ENCODE results near the gene CA12.

DNA sequence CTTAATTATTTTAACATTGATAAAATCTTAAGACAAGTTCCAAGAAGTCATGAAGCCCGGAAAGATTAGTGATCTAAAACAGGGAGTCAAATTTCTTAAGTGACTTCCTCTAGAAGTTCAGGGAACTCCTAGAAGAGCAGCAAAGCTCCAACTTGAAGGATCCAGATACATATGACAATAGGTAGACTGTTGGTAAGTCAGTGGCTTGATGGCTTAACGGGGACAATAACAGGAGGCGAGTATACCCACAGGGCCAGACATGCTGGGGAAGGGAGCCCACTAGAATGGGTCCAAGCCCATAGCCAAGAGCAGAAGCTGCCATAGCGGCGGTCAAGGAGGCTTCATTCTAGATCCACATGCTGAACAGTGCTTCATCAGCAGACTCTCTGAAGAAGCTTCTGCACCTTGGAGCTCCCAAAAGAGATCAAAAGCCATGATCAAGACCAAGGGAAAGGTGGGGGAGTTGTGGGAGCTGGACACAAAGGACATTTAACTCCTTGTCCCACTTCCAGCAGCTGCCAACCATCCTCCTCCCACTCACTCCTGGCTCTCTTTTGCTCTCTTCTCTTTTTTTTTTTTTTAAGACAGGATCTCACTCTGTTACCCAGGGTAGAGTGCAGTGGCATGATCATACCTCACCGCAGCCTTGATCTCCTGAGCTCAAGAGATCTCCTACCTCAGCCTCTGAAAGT is 10.2 kb upstream of the CA12 start:
- TF ChIP-seq RFX5 (IDR thresholded peaks at IDR 0.05; ENCODE audit: borderline replicate concordance, low read depth, low read length): no peak
- no peak for TF ChIP-seq GABPA (IDR thresholded peaks at IDR 0.05; ENCODE audit: borderline replicate concordance, insufficient read depth, low read length)
- TF ChIP-seq, protein P1, sequence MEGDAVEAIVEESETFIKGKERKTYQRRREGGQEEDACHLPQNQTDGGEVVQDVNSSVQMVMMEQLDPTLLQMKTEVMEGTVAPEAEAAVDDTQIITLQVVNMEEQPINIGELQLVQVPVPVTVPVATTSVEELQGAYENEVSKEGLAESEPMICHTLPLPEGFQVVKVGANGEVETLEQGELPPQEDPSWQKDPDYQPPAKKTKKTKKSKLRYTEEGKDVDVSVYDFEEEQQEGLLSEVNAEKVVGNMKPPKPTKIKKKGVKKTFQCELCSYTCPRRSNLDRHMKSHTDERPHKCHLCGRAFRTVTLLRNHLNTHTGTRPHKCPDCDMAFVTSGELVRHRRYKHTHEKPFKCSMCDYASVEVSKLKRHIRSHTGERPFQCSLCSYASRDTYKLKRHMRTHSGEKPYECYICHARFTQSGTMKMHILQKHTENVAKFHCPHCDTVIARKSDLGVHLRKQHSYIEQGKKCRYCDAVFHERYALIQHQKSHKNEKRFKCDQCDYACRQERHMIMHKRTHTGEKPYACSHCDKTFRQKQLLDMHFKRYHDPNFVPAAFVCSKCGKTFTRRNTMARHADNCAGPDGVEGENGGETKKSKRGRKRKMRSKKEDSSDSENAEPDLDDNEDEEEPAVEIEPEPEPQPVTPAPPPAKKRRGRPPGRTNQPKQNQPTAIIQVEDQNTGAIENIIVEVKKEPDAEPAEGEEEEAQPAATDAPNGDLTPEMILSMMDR (IDR thresholded peaks at IDR 0.05; ENCODE audit: control extremely low read depth in 1 of 3, insufficient read depth in 1 of 3, low read depth in 1 of 3, low read length in 3 of 3): no peak
